HK-2 (cell line): ENCODE measurements around the gene HELQ.

Source experiments
- DNase-seq: peaks from one replicate; pipeline ENCODE4 v3.0.0-alpha.2; 2018; ENCODE audit not compliant: unreplicated experiment

The HELQ gene

DNA sequence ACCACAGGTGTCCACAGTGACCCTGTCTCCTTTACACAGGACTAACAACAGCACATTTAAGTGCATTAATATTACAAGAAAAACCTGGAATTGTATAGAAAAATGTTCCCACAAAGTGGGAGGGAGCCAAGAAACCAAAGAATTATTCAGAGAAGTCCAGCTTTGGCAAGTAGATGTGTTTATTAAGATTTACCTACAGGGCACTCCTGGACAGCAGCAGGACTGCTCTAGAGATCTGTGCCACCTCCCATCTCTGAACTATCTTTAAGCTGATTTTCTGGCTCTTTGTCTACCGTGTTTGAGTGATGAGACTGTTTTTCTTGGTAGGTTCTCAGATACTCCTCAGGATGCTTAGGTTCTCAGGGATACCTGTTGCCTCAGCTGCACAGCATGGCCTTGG is 82.7 kb downstream of the HELQ start:
- DNase-seq = no peak

DNA sequence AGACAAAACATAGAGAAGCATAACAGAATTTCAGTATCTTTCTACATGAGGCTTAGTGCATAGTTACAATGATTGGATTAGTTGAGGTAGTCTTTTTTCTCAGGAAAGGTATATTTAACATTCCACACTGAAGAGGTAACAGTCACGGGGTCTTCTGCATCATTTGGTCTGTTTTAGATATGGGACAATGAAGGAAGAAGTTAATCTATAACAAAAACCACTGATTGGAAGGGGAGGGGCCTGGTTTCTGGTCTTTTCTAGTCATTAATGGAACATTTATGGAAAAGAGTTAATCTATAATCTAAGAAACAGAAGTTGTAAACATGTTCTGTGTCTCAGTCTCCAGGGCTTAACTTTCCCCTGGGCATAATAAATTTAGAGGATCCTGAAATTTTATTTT is 83.7 kb downstream of the HELQ start:
- DNase-seq = no peak

DNA sequence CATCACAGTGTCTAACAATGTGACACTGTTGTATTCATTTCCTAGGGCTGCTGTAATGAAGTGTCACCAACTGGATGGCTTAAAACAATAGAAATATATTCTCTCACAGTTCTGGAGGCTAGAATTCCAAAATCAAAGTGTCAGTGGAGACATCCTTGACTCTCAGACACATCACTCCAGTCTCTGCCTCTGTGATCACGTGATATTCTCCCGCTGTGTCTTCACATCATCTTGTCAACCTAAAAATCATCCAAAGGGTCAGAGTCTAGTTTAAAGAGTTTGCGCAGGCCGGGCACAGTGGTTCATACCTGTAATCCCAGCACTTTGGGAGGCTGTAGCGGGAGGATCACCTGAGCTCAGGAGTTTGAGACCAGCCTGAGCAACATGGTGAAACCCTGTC is 84.4 kb downstream of the HELQ start:
- DNase-seq = no peak

DNA sequence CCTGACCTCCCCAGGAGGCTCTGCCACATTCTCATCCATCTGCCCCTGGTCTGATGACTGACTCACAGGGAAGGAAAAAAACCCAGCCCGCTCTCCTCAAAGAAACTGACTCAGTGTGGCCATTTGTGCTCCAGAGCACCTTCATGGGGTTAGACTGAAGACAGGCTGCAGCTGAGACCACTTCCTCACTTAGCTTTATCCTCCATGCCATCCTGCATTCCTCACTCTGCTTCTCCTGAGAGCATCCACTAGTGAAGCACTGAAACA is 85.0 kb downstream of the HELQ start:
- DNase-seq = no peak

DNA sequence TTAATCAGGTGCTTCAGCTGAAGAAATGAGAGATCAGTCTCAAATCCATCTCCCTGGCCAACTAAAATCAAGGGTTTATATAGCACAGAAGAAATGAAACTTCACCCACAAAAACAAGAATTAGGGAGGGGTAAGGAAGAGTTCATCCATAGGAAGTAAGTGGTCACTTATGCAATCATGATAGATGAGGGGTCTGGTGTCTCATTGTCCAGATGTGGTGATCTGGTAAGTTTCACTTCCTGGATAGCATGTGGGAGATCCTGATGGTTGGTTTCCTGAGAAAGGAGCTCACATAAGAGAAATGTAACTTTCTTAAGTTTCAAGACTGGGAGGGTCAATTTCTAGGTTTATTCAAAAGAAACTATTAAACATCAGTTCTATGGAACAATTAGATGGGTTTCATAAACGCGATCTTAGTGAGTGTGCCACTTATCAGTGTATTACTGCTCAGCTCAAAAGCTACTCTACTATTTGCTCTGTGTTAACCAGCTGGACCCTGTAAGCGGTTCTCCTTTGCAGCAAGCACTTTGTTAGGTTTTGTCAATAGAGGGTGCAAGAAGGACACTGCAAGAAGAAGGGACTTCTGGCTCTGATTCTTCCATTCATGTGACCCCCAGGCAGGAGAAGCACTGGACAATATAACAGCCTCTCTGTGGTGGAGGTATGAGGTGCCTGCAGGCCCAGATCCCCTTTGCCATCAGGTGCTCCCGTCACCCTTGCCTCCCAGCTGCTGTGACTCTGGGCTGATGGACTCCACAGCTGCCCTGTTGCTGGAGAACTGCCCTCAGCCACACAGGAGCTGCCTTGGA is 85.6 kb downstream of the HELQ start:
- no peak for DNase-seq

- no peak for DNase-seq
These were observed 91.3 kb downstream of the HELQ start for GRCh38 chr4:83364312-83364711.

- DNase-seq = no peak
These were observed 92.9 kb downstream of the HELQ start for GRCh38 chr4:83362492-83363329.

DNA sequence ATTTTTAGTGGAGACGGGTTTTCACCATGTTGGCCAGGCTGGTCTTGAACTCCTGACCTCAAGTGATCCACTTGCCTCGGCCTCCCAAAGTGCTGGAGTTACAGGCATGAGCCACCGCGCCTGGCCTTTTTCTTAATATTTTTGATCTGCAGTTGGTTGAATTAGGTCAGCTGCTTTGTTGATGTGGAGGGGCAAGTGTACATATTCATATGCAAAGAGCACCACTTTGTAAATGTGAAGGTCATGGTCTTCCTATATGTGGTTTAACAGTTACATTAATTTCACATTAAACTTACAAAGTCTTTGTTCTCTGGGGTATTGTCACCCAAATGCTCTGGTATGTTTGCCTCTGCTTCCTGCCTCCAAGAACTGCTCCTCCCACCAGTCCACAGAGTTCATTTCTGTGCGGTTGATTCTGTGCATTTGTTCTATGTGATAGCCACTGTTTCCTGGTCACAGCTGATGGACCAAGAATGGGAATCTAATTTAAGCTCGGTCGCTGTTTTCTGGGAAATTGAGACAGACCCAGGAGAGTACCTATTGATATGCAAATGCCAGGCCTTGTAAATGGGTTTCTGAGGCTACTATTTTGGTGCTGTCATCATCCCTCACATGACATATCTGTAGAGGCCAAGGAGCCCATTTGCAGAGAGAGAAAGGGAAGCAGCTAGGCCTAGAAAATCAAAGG is 94.1 kb downstream of the HELQ start:
- no peak for DNase-seq

DNA sequence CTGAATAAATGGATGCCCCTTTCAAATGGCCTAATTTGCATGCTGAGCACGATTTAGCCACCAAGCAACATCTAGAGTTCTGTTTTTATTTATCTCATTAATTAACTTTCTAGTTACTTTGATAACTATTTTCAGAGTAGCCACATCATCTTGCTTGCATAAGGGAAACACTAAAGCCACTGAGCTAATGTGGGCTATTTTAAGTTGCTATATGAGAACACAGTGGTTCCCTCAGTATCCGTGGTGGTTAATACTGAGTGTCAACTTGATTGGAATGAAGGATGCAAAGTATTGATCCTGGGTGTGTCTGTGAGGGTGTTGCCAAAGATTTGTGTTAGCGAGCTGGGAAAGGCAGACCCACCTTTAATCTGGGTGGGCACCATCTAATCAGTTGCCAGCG is 95.6 kb downstream of the HELQ start:
- no peak for DNase-seq

GRCh38 chr4:83358410-83358809 is 97.2 kb downstream of the HELQ start:
- peak; percentile 24 for DNase-seq
